Ishikawa (cell line): ENCODE data around the gene USP6NL.

Source experiments
- CEBPB ChIP-seq: IDR thresholded peaks from 2 replicates; pipeline ENCODE4 v1.6.1; 2012
- CREB1 ChIP-seq: IDR thresholded peaks from 2 replicates; pipeline ENCODE4 v1.6.1; 2012; ENCODE audit warnings: low read depth
- EGR1 ChIP-seq: IDR thresholded peaks from 2 replicates; pipeline ENCODE4 v1.6.1; 2012
- FOXM1 ChIP-seq: IDR thresholded peaks from 2 replicates; pipeline ENCODE4 v1.6.1; 2012; ENCODE audit warnings: low read depth, borderline replicate concordance
- MAX ChIP-seq: IDR thresholded peaks from 2 replicates; pipeline ENCODE4 v1.6.1; 2012
- RAD21 ChIP-seq: IDR thresholded peaks from 2 replicates; pipeline ENCODE4 v1.6.1; 2012; ENCODE audit warnings: low read depth
- REST ChIP-seq: IDR thresholded peaks from 2 replicates; pipeline ENCODE4 v1.6.1; 2012; ENCODE audit warnings: low read depth, mild to moderate bottlenecking
- TAF1 ChIP-seq: IDR thresholded peaks from 2 replicates; pipeline ENCODE4 v1.6.1; 2012; ENCODE audit warnings: low read depth, mild to moderate bottlenecking
- TCF12 ChIP-seq: IDR thresholded peaks from 2 replicates; pipeline ENCODE4 v1.6.1; 2012; ENCODE audit warnings: low read depth
- TEAD4 ChIP-seq: IDR thresholded peaks from 2 replicates; pipeline ENCODE4 v1.6.1; 2012
- USF1 ChIP-seq: IDR thresholded peaks from 2 replicates; pipeline ENCODE4 v1.6.1; 2012
- YY1 ChIP-seq: IDR thresholded peaks from 2 replicates; pipeline ENCODE4 v1.6.1; 2012; ENCODE audit warnings: low read depth

- TF ChIP-seq REST (no peak), TEAD4 (no peak), USF1 (no peak), CREB1 (no peak), YY1 (no peak), EGR1 (no peak), CEBPB (no peak), MAX (no peak), RAD21 (no peak), TCF12 (no peak), FOXM1 (no peak), TAF1 (no peak)
These were observed 47.5 kb downstream of the USP6NL start for GRCh38 chr10:11563936-11564335.
